GM18519 (cell line): Measurements from ENCODE around the gene TIMP3.

Source experiments
- ATAC-seq: cut with Tn5 transposase; IDR thresholded peaks from one replicate; pipeline ENCODE4 v1.9.1; 2021; ENCODE audit warnings: mild to moderate bottlenecking, moderate library complexity; ENCODE audit not compliant: unreplicated experiment, low FRiP score

The TIMP3 gene

DNA sequence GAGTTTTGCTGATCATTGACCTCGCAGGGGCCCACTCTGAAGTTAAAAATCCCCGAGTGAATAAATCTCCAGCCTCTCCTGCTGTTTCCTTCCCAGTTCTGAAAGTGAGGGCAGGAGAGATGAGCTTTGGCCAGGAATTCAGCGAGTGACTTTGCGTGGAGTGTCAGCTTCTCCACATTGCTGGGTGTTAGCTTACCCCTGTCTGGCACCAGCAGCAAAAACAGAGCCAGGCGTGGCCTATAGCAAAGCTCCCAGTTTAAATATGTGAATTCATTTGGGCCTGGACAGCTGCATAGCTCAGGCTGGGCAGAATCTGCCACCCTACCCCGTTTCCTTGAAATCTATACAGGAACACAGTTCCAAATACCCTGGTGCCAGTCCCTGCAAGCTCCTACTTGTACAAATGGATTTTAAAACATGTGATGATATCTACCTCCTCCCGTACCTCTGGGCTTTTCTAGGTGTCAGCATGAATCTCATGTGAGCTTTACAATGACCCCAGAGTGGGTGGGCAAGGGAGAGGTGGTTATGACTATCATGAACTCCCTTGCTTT lies 25.6 kb downstream of the TIMP3 start:
- no peak for ATAC-seq

DNA sequence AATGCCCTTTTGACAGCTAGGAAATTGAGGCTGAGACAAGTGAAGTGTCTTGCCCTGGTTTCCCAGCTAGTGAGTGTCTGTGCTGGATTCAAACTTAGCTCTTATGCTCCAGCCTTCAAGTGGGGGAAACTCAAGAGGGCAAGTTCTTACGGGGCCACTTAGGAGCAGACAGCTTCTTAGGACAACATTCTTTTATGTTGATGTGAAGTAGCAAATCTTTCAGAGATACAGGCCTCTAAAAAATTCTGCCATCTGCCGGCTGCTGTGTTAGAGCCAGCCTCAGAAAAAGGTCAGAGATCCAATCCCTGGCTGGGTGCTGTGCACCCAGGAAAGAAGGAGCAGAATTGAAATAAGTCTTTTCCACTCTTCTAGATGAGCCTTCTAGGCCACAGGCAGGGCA lies 26.6 kb downstream of the TIMP3 start:
- no peak for ATAC-seq

DNA sequence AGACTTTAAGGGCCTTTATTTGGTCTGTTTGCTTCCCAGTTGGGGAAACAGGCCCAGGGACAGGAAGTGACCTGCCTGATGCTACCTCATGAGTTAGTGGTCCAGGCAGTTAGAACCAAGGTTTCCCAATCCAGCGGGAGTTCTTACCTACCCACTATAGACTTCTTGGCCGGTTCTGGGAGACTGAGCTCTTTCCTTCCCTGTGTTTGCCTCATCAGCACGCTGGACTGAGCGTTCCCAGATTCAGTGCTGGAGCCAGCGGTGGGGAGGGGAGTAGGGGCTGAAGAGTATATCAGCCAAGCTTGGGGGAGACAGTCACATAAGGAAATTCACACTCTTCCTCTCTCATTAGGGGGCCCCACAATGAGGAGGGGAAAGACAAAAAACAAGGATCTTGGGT lies 27.1 kb downstream of the TIMP3 start:
- ATAC-seq, result no peak

DNA sequence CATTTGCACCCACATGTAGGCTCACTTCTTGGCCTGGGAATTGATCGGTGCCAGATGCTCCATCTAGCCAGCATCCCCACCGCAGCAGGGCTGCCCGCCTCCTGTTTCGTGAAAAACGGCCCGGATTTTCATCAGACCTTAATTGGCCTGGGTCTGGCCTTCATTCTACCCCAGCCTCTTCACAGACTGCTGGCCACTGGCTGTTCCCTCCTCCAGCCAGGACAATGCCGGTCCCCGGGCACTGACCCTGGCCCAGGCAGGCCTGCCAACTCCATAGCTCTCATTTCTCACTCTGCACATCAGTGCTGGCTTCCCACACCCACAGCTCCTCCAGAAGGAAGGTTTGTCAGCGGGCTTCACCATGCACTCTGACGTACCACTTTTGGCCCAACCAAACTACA lies 27.9 kb downstream of the TIMP3 start:
- no peak for ATAC-seq

DNA sequence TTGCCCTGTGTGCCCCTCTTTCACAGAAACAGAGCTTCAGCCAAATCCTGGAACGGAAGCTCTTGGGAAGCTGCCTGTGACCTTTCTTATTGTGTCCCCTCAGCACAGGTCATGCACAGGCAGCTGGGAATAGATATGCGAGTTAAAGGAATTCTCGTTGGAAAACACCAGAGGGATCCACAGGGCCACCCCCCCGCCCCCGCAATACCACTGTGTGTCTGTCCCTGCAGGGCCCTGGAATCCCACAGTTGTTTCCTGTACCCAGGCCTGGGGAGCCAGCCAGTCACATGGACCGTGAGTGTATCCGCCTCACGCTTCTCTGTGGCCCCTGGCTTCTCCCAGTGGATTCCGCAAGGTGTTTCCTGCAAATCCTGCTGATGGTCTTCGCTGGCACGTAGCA lies 29.0 kb downstream of the TIMP3 start:
- ATAC-seq, result no peak

DNA sequence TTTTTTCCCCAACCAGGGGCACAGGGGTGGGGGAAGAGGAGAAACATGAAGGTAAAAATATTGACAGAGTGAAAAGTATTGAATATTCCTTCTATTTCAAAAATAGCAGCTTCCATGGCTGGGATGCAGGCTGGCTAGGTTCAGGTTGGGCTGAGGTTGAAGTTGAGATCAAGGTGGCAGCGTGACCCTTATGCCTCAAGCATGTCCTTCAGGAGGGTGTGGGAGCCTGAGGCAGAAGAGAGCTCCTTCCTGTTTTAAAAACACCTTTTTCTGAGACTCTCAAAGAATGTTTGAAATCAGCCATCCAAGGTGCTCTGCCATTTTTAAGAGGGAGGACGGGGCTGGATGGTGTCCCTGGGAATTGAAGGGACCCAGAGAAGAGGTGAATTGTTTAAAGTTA lies 29.5 kb downstream of the TIMP3 start:
- no peak for ATAC-seq

DNA sequence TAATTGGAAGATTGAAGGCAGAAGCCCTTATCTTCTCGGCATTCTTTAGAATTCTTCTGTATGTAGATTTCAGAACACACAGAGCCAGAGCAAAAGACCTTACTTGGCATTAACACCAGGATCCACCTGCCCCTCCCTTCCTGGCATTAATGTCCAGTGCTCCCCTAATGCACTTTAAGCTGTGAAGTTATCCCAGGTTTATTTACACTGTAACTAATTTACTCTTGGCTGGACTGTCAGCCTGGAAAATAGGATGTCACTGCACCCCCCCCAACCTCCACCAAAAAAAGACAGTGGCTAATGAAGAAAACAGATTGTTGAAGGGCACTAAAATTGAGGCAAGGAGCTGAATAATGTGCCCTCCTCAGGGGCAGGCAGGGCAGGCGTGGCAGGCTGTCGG lies 30.1 kb downstream of the TIMP3 start:
- no peak for ATAC-seq

DNA sequence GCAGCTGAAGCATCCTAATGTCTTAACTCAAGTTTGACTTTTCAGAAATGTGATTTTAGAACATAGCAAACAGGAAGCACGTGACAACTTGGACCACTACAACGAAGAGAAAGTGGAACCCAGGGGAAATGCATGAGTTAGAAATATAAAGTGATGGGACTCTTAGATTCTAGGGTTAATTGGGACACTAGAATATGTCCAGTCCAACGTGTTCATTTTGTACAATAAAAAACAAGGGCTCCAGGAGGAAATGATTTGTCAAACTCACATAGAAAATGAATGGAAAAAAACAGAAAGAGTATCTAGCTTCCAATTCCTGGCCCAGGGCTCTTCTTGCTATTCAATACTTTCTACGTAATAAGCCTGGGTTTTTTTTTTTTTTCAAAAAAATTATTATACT lies 30.7 kb downstream of the TIMP3 start:
- no peak for ATAC-seq

DNA sequence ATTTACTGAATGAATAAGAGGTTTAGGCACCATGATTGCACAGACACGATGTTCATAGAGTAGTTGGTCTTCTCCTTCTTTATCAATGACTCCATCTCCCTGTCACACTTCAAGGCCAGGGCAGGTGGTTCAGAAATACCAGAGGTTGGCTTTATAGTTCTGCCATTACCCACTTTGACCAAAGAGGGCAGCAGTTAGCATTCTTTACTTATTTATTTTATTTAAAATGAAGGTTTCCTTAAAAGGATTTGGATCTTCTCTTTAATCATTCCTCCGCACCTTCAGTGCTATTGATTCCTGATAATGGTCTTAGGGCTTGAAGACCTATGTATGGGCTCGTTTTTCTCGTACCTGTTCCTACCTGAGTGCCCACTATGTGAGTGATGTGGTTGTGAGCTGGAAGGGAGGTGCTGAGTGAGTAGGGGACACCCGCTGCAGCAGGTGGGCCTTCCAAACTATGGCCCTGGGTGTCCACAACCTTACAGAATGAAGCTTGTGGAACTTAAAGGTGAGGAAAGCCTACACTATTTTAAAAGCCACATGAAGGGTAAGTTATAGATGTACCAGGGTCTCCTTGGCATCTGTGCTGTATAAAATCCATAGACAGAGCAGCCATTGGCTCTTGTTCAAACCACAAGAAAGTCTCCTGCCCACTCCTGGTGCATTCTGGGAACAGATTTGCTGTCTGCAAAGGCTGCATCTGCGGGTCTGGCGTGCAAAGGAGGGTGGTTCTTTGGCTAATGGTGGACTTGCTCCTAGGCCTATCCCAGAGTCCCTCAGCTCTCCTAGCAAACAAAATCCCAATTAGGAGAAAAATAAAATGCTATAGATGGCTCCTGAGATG lies 35.0 kb downstream of the TIMP3 start:
- ATAC-seq, result no peak

DNA sequence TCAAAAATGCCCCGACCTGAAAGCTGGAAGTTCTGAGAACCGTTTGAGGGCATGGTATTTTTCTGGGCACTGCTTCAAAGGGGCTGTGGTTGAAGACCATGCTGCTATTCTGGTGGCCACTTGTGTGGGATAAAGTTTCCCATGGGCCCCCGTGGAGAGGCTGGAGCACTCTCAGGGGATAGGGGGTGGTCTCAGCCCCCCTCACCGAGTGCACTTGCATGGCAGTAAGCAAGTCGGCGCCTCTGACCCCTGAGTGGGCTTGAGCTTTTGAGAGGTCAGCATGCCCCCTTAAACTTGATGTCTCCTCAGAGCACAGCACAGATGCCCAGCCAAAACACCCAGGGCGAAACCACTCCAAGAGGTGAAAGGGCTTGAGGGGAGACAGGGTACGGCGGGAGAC lies 35.6 kb downstream of the TIMP3 start:
- ATAC-seq, result no peak

DNA sequence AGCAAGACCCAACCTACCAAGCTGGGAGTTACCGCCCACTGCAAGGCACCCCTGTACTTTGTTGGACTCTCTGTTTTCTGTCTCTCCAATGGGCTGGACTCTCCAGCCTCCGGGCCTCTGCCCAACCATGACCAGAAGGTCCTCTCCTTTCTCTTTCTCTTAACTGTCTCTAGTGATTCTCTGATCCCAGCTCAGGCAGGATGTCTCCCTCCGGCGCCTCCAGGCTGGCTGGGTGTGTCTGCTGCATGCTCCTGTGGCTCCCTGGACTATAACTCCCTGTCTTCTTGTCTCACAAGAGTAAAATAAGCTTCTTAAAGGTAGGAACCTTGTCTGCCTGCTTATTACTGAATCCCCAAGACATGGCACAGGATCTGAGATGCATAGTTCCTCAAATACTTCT lies 36.3 kb downstream of the TIMP3 start:
- ATAC-seq, result no peak

DNA sequence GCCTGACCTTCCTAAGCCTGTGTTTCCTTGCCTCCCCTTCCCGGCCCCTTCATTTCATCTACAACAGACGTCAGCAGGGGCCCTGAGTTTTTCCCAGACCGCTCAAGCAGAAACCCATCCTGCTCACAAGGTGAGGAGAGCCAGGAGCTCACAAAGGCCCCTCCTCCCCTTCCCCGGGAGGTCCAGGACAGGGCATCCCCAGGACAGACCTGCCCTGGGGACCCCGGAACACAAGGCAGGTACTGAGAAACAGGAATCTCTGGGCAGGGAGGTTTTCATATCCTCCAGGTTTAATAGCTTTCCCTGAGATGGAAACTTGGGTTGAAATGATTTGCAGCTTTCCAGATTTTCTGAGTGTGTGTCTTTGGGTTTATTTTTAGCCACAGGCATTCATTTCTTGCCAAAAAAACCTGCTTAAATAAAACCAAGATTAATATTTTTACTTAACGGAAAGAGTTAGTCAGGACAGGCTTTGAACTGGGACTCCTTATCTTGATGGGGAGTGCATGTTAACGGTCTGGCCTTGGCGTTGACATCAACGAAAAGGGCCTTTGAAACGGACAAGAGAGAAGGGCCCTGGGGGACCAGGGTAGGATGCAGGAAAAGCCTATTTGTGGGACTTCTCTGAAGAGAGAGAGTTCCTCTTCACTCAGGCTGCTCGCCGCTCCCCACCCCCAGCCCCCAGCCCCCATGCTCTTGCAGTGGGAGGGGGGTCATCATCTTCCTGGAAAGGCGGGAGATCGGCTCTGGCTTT lies 38.5 kb downstream of the TIMP3 start:
- ATAC-seq, result no peak

DNA sequence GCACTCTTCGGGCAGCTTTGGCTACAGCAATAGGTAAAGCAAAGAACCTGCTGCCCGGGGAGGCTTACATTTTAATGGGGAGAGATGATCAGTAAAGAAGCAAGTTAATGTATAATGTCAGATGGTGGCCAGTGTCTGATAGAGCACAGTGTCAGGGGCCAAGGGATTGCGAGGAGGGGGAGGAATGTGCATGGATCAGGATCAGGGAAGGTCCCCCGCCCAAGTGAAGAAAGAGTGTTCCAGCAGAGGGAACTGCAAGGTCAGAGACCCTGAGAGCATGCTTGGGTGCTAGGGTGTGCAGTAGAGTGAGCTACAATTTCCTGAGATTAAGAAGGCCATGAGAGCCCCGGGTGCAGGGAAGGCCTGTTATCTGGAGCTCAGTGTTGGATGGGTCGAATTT lies 39.7 kb downstream of the TIMP3 start:
- ATAC-seq, result no peak

DNA sequence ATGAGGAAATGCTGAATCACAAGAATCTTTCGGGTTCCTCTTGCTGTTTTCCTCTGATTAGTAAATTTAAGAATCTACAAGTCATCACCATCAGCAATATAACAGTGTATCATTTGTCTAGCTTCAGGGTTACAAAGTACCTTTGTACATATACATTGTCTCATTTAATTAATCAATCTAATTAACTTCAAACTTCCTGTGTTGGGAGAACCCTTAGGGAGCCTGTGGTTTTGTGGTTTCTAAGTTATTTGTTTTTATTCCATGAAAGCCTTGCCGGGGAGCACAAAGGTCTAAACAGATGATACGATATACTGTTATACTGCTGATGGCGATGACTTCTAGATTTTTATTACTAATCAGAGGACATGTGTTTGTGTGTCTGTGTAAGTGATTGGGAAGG lies 41.0 kb downstream of the TIMP3 start:
- ATAC-seq, result no peak

DNA sequence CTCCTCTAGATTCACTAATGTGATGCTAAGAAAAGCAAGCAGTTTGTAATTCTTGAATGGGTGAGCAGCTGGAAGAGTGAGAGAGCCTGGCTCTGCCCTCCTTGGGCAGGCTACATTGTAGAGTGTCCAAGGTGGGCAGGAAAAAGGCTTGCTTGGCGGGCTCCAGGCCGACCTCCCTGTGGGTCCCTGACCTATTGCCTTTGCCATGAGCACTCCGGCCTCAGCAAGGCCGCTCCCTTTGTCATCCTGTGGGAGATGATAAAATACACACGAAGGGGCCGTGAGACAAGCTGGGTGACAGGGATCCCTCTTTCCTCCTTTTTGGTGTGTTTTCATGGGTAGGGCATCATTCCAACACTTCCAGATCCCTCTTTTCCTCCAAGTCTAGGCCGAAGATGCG lies 41.8 kb downstream of the TIMP3 start:
- ATAC-seq, result no peak

DNA sequence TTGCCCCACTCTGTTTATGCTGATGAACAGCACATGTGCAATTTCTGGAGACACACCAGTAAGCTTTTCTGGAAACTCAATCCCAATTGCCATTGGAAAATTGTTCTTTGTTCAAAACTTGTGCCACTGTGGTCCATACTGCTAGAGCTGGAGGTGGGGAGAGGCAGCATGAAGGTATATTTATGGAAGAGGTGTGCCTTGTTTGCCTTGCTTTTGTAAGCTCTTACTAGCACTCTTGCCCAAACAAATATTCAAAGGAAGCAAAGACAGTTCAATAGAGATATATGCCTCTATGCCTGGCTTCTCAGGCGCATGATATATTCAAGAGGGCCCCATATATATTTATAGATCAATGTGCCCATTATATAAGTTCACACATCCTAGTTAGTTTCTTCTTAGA lies 42.7 kb downstream of the TIMP3 start:
- no peak for ATAC-seq

DNA sequence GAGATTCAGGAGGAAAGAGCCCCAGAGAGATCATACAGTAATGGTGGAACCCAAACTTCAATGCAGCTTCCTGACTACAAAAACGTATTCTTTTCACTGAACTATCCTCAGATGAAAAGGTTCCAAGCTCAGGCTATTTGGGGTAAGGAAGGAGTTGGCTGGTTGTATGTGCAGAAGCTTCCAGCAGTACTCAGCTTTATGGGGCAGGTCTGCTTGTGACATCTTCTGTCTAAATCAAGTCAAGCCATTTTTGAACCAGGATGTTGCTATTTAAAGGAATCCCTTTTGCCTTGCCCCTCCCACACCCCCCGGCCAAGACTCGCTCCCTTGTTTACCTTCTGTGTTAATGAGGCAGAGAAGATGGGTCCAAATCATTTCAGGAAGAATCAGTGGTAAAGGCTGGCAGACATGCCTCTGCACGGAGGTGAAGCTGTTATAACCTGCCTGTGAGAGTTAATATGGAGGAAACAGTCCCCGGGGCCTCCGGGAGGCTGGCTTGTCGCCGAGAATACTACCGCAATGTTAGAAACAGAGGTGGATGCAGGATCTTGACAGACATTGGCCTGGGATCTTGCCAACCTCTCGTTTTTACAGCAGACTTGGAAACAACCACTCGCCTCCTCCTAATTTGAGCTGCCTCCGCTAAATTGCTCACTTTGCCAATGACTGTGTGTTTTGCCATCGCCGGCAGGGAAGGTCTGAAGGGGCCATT lies 45.4 kb downstream of the TIMP3 start:
- ATAC-seq, result no peak

DNA sequence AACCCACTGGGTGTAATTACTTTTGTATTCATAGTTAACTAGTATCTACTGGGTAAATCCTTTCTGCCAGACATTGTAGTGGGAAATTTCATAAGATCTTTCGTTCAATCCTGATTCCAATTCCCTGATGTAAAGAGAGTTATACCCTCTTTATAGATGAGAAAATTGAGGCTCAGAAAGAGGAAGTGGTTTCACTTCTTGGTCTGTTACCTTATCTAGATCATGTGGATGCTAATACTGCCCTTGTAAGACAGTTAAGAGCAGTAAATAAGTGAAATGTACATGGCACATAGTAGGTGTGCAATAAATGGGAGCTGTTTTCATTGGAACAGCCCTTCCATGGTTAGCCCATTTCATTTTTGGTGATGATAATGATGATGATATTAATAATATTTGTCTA lies 46.7 kb downstream of the TIMP3 start:
- no peak for ATAC-seq

DNA sequence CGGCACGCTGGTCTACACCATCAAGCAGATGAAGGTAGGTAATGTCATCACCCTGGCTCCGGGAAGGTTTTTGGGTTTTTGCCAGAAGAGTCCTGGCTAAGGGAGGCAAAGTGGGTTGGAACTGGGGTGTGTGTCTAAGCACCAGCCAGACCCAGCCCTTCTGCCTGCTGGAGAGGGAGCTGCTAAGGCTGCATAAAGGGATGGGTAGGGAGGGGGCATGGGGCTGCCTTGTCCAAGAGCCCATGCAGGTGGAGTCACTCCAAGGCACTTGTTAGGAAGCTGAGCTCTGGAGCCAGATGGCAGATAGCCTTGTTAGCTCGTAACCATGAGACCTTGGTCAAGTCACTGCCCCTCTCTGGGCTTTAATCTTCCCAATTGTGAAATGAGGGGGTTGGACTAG lies 48.0 kb downstream of the TIMP3 start:
- no peak for ATAC-seq

DNA sequence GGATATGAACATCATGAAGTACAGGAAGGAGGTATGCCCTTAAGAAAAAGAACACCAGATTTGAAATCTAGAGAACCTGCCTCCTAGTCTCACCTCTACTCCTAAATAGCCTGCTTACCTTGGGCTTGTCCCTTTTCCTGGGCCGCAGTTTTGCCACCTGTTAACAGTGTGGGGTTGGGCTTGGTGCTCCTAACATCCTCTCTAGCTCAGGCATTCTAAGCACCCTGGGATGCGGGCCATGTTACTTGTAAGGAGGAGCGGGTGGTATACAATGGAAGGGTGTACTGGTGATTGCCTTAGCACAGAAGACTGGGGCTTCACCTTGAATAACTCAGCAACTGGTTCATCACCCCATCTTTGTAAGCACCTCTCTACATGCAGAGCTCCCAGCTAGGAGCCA lies 48.7 kb downstream of the TIMP3 start:
- no peak for ATAC-seq
